GM18909 (cell line): ENCODE results near the gene TGFBR2.

Experiments
- ATAC-seq: cut with Tn5 transposase; IDR thresholded peaks from one replicate; pipeline ENCODE4 v1.9.1; 2021; ENCODE audit warnings: mild to moderate bottlenecking; ENCODE audit not compliant: unreplicated experiment, poor library complexity

The TGFBR2 gene

GRCh38 chr3:30733696-30734095, 127.3 kb downstream of the TGFBR2 start:
- no peak for ATAC-seq

- ATAC-seq = no peak
Observed at GRCh38 chr3:30737743-30738499, 131.5 kb downstream of the TGFBR2 start.

DNA sequence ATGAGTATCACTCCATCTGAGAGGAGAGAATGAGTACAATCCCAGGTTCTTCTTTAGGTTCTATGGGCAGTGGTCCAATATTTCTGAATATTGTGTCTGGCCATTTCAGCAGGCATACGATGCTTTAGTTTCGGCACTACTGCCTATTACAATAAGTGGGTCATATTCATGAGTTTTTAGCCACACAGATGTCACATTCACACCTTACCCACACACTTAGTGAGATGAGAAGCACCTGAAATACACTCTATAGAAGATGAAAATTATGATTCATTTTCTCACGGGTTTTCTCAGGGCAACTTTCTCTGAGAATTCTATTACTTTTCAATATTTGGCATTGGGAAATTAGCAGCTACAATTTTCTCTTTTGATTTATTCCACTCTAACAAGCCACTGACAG, 132.2 kb downstream of the TGFBR2 start:
- no peak for ATAC-seq

DNA sequence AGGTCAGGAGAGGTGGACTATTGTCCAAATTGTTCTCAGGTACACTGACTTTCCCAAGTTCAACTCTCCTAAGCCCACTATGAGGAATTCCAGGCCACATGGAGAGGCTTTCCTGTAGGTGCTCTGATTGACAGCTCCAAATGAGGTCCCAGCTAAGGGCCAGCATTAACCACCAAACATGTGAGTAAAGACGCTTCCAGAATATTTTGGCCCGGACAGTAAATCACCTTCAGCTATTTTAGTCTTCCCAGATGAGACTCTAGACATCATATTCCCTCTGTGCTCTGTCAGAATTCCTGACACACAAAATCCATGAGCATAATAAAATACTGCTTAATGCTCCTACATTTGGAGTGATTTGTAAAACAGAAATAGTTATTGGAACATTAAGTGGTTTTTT, 135.5 kb downstream of the TGFBR2 start:
- ATAC-seq = no peak

DNA sequence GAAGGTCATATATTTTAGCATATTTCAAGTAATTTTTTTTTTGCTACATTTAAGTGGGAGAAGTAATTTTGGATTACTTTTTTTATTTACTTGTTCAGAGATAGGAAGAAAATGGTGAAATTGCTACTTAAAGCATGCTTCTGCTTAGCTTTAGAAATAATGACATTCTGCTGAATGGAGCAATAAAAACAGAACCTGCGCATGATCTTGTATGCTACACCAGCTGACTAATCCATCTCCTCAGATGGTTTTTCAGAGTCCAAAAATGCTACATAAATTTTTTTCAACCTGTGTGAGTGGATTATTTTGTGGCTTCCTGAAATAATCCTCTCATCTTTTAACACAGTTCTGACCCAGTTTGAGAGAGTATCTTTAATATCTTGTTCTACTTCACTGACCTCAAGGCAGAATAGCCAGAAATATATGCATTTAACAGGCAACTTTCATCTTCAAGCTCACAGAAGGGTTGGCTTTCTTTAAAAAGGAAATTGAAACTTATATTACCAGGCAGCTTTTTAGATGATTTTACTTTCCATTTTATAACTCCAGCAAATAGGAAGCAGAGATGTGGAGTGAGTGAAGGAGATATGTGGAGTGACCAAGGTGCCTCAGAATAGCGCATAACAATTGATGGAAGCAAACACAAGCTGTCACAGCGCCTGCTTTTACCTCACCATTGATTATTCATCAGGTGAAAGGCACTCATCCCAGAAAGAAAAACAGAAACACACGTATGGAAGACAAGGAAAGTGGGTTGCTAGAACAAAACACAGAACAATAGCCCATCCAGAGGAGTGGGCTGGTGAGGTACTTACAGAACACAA, 136.6 kb downstream of the TGFBR2 start:
- no peak for ATAC-seq
